ENCODE measurements around the gene CHKA. TPM values are rescaled to one million over a fixed set of nuclear protein-coding genes. Genes with fewer than 3 reads are reported as not detected.

CHKA gene
- total and polyA plus RNA-seq, 9 of the 15 experiments (the other 6 are each of a cell fraction or from before 2014, with no cell fraction given) = 3.6 to 37.0 (median 30.2) TPM

GRCh38 chr11:68122936-68123539 is 1.9 kb upstream of the CHKA start:
- no peak overlapping the region for H2AFZ ChIP-seq (ENCODE audit: low read depth, low read length)
- DNase-seq (ENCODE audit: extremely low read depth in 1 of 4, low spot score in 3 of 4) (no peak), ATAC-seq (no peak), FAIRE-seq (no peak)
- 84% methylated on average over 9 of the region's 9 CpGs for WGBS (ENCODE audit: insufficient coverage, low coverage, missing lambda C conversion rate)
- no peak overlapping the region for H3K9ac ChIP-seq (ENCODE audit: insufficient read depth in 1 of 2, low read depth in 2 of 2, low read length in 2 of 2)
- peaks cover 25% of the 10 kb centered on the region for H3K79me2 ChIP-seq (ENCODE audit: control insufficient read depth, insufficient read depth, low read length)
- no peaks in the 10 kb centered on the region for H3K27me3 ChIP-seq (ENCODE audit: control insufficient read depth in 2 of 2, insufficient read depth in 2 of 2, low read length in 2 of 2)
- H3K36me3 ChIP-seq (ENCODE audit: control insufficient read depth, insufficient read depth, low read length) = peaks cover 9% of the 10 kb centered on the region; the same call in 2 of the 3 replicates
- no peak overlapping the region for H3K4me2 ChIP-seq (ENCODE audit: insufficient read depth, low read length)
- H3K4me3 ChIP-seq = no peak overlapping the region
- H3K9me1 ChIP-seq (ENCODE audit: control insufficient read depth, insufficient read depth, low read length) = no peaks in the 10 kb centered on the region
- CTCF ChIA-PET (ENCODE audit: low intra/inter-chr PET ratio) = no interaction called here
- POLR2A ChIA-PET = no interaction called here
- H3K27ac ChIP-seq (ENCODE audit: extremely low read depth, low read depth, low read length) = no peak overlapping the region
- no TSS peak for BruUV-seq (replicated peaks)
- TF ChIP-seq THRAP3 (IDR thresholded peaks at IDR 0.05; ENCODE audit: borderline replicate concordance) (no peak), HMGN3 (IDR thresholded peaks at IDR 0.05; ENCODE audit: borderline replicate concordance, extremely low read depth, insufficient read length, low read depth, low read length) (no peak), MCM7 (IDR thresholded peaks at IDR 0.05) (no peak), CBFA2T2 (conservative IDR thresholded peaks at IDR 0.05) (no peak), PML (IDR thresholded peaks at IDR 0.05; ENCODE audit: low read length) (no peak), BRD4 (IDR thresholded peaks at IDR 0.05) (no peak), SP1 (CRISPR knock-in tag; IDR thresholded peaks at IDR 0.05) (no peak), NCOA1 (IDR thresholded peaks at IDR 0.05; ENCODE audit: low read depth) (no peak), SIX5 (IDR thresholded peaks at IDR 0.05; ENCODE audit: borderline replicate concordance in 1 of 2, insufficient read depth in 1 of 2, low read depth in 1 of 2, low read length in 2 of 2) (no peak), TEAD2 (tag; IDR thresholded peaks at IDR 0.05) (no peak)
- TF ChIP-seq, protein P1, sequence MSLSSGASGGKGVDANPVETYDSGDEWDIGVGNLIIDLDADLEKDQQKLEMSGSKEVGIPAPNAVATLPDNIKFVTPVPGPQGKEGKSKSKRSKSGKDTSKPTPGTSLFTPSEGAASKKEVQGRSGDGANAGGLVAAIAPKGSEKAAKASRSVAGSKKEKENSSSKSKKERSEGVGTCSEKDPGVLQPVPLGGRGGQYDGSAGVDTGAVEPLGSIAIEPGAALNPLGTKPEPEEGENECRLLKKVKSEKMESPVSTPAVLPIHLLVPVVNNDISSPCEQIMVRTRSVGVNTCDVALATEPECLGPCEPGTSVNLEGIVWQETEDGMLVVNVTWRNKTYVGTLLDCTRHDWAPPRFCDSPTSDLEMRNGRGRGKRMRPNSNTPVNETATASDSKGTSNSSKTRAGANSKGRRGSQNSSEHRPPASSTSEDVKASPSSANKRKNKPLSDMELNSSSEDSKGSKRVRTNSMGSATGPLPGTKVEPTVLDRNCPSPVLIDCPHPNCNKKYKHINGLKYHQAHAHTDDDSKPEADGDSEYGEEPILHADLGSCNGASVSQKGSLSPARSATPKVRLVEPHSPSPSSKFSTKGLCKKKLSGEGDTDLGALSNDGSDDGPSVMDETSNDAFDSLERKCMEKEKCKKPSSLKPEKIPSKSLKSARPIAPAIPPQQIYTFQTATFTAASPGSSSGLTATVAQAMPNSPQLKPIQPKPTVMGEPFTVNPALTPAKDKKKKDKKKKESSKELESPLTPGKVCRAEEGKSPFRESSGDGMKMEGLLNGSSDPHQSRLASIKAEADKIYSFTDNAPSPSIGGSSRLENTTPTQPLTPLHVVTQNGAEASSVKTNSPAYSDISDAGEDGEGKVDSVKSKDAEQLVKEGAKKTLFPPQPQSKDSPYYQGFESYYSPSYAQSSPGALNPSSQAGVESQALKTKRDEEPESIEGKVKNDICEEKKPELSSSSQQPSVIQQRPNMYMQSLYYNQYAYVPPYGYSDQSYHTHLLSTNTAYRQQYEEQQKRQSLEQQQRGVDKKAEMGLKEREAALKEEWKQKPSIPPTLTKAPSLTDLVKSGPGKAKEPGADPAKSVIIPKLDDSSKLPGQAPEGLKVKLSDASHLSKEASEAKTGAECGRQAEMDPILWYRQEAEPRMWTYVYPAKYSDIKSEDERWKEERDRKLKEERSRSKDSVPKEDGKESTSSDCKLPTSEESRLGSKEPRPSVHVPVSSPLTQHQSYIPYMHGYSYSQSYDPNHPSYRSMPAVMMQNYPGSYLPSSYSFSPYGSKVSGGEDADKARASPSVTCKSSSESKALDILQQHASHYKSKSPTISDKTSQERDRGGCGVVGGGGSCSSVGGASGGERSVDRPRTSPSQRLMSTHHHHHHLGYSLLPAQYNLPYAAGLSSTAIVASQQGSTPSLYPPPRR (CRISPR knock-in tag; IDR thresholded peaks at IDR 0.05; ENCODE audit: borderline replicate concordance) = no peak
- intact Hi-C loops (cut with micrococcal nuclease) = no loop called here
- peaks cover 16 to 34% of the 10 kb centered on the region in 2 experiments for H3K4me1 ChIP-seq (replicated peaks in 1 of 2; ENCODE audit: control insufficient read depth in 2 of 2, insufficient read depth in 2 of 2, low read length in 2 of 2)
- in situ Hi-C loops (cut with MboI) = no loop called here
- no peaks in the 10 kb centered on the region for H4K20me1 ChIP-seq (replicated peaks; ENCODE audit: control insufficient read depth, insufficient read depth, low read length)
- no peaks in the 10 kb centered on the region for H3K9me3 ChIP-seq (replicated peaks; ENCODE audit: control insufficient read depth, insufficient read depth, low read depth, low read length)
